HG03558 (cell line): ENCODE measurements around the gene TEX2.

Source experiments
- ATAC-seq: cut with Tn5 transposase; IDR thresholded peaks from one replicate; pipeline ENCODE4 v1.9.1; 2021; ENCODE audit warnings: moderate number of reproducible peaks; ENCODE audit not compliant: unreplicated experiment; ENCODE audit errors: extremely low read depth

TEX2 gene

DNA sequence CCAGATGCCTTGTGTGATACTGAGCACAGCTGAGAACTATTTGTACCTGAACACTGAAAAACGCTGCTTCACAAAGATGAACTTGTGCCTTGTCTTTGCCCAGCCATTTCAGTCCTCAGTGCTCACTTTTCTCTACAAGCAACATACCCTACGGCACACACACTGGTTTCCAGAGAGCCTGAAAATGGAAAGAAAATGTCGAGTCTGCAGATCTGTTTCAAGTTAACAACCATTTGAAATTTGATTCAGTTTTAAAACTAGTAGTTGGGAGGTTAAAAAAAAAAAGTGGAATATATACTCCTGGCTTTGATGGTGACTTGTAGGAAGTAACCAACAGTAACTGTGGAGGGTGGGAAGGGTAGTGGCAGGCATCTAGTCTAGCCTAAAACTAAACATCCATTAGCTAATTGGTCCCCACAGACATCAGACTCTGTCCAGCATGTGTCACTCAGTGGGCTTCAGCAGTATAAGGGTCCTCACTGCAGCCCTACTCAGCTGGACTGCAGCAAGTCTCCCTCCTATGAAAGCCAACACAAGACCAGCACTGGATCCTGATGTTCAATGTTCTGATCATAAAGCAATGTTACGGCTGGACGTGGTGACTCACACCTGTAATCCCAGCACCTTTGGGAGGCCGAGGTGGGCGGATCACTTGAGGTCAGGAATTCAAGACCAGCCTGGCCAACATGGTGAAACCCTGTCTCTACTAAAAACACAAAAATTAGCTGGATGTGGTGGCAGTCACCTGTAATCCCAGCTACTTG, 160.3 kb downstream of the TEX2 start:
- ATAC-seq, result no peak

DNA sequence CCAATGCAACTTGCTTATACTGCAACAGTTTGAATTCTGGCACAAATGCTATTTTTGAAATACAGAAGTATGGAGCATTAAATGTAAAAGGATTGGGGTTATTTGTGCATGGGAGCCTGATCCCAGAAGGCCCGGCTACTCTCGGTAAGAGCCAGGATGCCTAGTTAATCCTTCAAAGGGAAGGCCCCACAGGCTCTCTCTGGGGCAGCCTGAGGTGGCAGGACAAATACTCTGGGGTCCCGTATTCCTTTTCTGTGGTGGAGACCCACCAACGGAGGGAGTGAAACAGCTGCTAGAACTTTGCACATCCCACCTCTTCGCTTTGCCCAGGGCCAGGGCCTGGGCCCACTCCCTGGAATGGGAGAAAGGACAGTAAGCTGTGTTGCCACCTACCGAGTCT, 163.5 kb downstream of the TEX2 start:
- ATAC-seq, result no peak
